Measurements from ENCODE around the gene ATG12. TPM values are rescaled to one million over a fixed set of nuclear protein-coding genes. Genes with fewer than 3 reads are reported as not detected.

Gene ATG12
- total and polyA plus RNA-seq, 2 of the 13 experiments (the other 11 are each of a cell fraction or from before 2014, with no cell fraction given): 46.4 to 58.1 TPM

GRCh38 chr5:115875447-115875846 lies 34.1 kb upstream of the ATG12 start:
- H3K9me3 ChIP-seq (ENCODE audit: low read length): no peaks in the 10 kb centered on the region
- CTCF ChIA-PET (ENCODE audit: low intra/inter-chr PET ratio, low total read pairs): no interaction called here
- no TSS peak for BruUV-seq (replicated peaks)
- H3K4me2 ChIP-seq (ENCODE audit: low read depth, low read length): no peak overlapping the region
- H3K4me3 ChIP-seq (replicated peaks in 1 of 3; ENCODE audit: insufficient read depth in 1 of 3, low read depth in 2 of 3, low read length in 3 of 3): no peak overlapping the region
- no peaks in the 10 kb centered on the region for H3K27me3 ChIP-seq (ENCODE audit: control insufficient read depth in 1 of 2, insufficient read depth in 2 of 2, low read length in 2 of 2)
- POLR2A ChIA-PET: no interaction called here
- H3K79me2 ChIP-seq (ENCODE audit: insufficient read depth, low read length): no peaks in the 10 kb centered on the region
- no peak for TF ChIP-seq KDM6A (CRISPR knock-in tag; IDR thresholded peaks at IDR 0.05; ENCODE audit: low read depth)
- no peak for TF ChIP-seq THRA (CRISPR knock-in tag; IDR thresholded peaks at IDR 0.05; ENCODE audit: borderline replicate concordance)
- no peak for TF ChIP-seq KLF13 (CRISPR knock-in tag; IDR thresholded peaks at IDR 0.05)
- no peak for TF ChIP-seq ZEB1 (IDR thresholded peaks at IDR 0.05; ENCODE audit: insufficient replicate concordance, low read depth)
- TF ChIP-seq MAFF (IDR thresholded peaks at IDR 0.05; ENCODE audit: low read depth, low read length): no peak
- TF ChIP-seq ZNF691 (CRISPR knock-in tag; IDR thresholded peaks at IDR 0.05; ENCODE audit: borderline replicate concordance, low read depth): no peak
- TF ChIP-seq, protein P1, sequence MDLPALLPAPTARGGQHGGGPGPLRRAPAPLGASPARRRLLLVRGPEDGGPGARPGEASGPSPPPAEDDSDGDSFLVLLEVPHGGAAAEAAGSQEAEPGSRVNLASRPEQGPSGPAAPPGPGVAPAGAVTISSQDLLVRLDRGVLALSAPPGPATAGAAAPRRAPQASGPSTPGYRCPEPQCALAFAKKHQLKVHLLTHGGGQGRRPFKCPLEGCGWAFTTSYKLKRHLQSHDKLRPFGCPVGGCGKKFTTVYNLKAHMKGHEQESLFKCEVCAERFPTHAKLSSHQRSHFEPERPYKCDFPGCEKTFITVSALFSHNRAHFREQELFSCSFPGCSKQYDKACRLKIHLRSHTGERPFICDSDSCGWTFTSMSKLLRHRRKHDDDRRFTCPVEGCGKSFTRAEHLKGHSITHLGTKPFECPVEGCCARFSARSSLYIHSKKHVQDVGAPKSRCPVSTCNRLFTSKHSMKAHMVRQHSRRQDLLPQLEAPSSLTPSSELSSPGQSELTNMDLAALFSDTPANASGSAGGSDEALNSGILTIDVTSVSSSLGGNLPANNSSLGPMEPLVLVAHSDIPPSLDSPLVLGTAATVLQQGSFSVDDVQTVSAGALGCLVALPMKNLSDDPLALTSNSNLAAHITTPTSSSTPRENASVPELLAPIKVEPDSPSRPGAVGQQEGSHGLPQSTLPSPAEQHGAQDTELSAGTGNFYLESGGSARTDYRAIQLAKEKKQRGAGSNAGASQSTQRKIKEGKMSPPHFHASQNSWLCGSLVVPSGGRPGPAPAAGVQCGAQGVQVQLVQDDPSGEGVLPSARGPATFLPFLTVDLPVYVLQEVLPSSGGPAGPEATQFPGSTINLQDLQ (CRISPR knock-in tag; IDR thresholded peaks at IDR 0.05): no peak
- TF ChIP-seq SIN3B (IDR thresholded peaks at IDR 0.05; ENCODE audit: low read length): no peak
- no peak for TF ChIP-seq ZNF850 (CRISPR knock-in tag; conservative IDR thresholded peaks at IDR 0.05)
- no peak for TF ChIP-seq RARG (CRISPR knock-in tag; IDR thresholded peaks at IDR 0.05; ENCODE audit: low read depth)
- no peak for TF ChIP-seq NR2F1 (CRISPR knock-in tag; IDR thresholded peaks at IDR 0.05)
- TF ChIP-seq MEIS2 (CRISPR knock-in tag; IDR thresholded peaks at IDR 0.05): no peak
- TF ChIP-seq ZNF225 (CRISPR knock-in tag; IDR thresholded peaks at IDR 0.05): no peak
- TF ChIP-seq ZFY (CRISPR knock-in tag; IDR thresholded peaks at IDR 0.05): no peak
- no peak for TF ChIP-seq ZNF234 (CRISPR knock-in tag; conservative IDR thresholded peaks at IDR 0.05)
- no peak for TF ChIP-seq GLMP (CRISPR knock-in tag; IDR thresholded peaks at IDR 0.05; ENCODE audit: borderline replicate concordance)
- TF ChIP-seq ADNP (CRISPR knock-in tag; IDR thresholded peaks at IDR 0.05): no peak
- TF ChIP-seq KLF9 (CRISPR knock-in tag; IDR thresholded peaks at IDR 0.05; ENCODE audit: low read depth): no peak
- no peak for TF ChIP-seq BORCS8-MEF2B (CRISPR knock-in tag; IDR thresholded peaks at IDR 0.05)
- no peak overlapping the region for H3K27ac ChIP-seq (ENCODE audit: extremely low read length, insufficient read depth, low read length)
- H4K20me1 ChIP-seq (ENCODE audit: insufficient read depth, low read length): no peaks in the 10 kb centered on the region
- in situ Hi-C loops (cut with HindIII; ENCODE audit: extremely low pct_ligation_motif_present, low pct_unique_long_range_greater_than_20kb) (no loop called here), intact Hi-C loops (cut with micrococcal nuclease; ENCODE audit: unreplicated experiment) (no loop called here)
- H3K4me1 ChIP-seq (ENCODE audit: insufficient read depth, low read length): no peaks in the 10 kb centered on the region
- no peak overlapping the region for H3K9ac ChIP-seq (ENCODE audit: insufficient read depth, low read depth, low read length)
- DNase-seq (ENCODE audit: low spot score) (no peak), ATAC-seq (peak; percentile 65), FAIRE-seq (no peak)
- 91% methylated on average over 1 of the region's 2 CpGs for WGBS (ENCODE audit: low lambda C conversion rate)
- H2AFZ ChIP-seq (ENCODE audit: low read length): no peak overlapping the region
- H3K36me3 ChIP-seq (replicated peaks in 1 of 2; ENCODE audit: control insufficient read depth in 1 of 2, insufficient read depth in 2 of 2, low read length in 2 of 2): peaks cover 3 to 21% of the 10 kb centered on the region in 2 experiments

Data from HepG2 (cell line).